KG1 (cell line): Measurements from ENCODE around the gene CDK18.

ENCODE experiments used
- DNase-seq: peaks from one replicate; lab custom pipeline; 2025; lab: John Stamatoyannopoulos, UW

Gene CDK18

DNA sequence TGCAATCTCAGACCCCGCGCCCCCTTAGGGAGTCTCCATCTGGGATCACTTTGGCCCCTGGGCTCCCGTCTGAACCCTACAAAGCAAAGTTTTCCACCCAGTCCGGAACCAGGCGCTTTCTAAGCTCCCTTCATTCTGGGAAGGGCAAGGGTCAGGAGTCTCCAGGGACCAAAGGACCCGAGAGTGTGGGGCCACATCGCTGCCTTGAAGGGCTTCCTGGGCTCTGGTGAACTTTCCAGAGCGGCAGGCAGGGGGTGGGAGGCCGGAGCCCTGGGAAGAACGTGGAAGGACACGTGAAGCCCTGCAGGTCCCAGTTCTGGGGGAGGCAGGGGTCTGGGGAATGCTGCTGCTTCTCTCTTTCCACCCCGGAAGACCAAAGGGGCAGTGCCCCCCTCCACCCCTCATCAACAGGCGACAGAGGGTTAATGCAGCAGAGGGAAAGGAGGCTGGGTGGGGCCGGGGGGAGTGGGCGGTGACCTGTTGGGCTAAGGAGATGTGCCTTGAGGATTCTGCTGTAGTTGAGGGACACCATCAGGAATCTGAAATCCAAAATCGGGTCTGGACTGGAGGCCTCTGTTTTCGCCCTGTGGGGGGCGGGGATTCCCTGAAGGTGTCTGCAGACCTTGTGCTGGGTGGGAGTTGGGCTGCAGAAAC is 734 bp downstream of the CDK18 start:
- DNase-seq = no peak

DNA sequence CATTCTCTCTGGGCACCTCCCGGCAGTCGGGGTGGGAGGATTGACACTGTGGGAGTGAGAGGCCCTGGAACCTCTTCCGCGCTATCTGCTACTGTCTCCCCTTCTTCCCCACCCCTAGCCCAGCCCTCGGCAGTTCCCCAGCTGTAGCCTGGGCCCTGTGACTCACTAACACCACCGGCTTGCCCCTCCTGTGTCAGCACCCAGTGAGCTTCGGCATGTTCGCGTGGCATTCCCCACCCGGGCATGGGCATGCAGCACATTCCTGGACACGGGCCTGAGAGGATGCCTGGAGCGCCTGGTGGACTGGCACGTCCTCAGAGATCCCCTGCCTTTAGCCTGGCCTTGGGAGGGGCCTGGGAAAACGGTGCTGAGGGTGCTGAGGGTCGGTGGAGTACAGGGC is 1.3 kb downstream of the CDK18 start:
- DNase-seq = no peak

DNA sequence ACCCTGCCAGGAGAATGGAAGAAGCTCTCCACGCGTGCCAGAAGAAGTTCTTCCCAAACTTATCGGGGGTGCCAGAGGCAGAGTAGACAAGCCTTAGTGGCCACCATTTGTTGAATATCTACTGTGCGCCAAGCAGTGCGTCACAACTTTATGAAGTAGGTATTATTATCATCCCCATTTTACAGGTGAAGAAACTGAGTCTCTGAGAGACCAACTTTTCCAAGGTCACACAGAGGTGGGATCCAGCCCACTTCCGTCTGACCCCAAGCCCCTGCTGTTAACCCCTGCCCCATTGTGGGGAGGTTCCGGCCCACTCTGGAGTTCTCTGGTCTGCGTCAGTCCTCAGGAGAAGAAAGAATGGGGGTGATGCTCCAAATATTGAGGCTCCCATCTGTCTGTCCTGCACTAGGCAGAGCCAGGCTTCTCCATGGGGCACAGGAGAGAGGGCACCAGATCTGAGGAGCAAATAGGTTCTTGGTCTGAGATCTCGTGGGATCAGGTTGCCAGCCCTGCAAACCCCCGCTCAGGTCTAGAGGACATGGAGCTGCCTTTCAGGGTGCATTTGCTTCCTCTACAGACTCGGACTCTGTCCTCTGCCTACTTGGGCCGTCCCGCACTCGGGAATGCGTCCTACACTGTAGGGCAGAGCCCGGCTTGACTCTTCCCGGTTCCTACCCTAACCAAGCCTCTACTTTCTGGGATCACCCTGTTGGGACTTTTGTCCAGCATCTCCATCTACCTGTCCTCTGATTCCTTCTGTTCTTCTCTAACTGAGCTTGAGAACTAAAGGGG is 2.1 kb downstream of the CDK18 start:
- DNase-seq = no peak

DNA sequence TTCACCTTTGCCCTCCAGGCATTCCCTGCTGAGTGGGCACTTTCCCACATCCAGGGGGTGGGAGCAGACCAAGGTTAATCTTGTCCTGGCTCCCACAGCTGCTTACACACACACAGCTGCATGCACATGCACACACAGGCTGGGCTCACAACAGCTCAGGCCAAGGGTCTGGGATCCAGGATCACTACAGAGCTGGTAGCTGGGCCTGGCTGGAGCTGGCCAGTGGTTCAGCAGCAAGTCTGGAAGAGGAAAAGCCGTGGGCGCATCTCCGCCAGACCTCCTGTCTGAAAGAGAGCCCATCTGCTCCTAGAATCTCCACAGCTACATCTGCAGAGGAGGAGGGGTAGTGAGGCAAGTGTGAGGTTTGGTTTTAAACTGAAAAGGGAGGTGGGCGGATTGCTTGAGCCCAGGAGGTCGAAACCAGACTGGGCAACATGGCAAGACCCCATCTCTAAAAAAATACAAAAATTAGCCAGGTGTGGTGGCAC is 3.8 kb downstream of the CDK18 start:
- DNase-seq = no peak

DNA sequence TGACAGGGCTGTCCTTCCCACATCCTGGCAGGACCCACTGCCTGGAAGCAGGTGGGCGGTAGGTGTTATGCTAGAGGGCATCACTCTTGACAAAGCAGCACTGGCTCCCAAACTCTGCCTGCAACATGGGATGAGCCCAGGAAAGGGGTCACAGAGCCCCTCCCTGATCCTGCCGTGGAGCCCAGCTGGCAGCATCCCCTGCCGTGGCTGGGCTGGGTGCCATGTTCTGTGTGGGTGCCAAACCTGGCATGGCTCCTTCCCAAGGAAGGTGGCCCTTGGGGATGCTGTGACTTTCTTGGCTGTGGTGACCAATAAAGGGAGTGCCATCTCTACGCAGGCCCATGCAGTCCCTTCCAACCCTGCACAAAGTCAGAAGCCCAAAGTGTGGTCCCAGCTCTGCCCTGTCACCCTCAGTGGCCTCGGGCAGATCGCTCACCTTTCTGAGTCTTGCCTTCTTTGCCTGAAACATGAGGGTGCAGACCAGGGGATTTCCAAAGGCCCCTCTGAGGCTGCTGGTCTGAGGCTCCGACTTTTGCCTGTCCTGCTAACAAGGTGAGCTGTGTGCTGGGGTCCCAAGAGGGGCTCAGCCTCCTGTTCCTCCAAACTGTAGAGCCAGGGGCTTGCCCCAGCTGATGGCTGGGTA is 6.0 kb downstream of the CDK18 start:
- no peak for DNase-seq

DNA sequence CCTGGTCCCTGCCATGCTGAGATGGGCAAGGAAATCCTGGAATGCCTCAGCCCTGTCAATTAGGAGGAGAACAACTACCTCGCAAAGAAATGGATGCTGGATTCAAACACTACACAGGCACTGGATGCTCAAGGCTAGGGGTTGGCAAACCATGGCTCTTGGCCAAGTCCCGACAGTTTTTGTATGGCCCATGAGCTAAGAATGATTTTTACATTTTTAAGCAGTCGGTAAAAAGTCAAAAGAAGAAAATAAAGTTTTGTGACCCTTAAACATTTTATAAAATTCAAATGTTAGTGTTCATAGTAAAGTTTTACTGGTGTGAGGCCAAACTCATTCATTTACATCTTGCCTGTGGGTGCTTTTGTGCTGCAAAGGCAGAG is 6.5 kb downstream of the CDK18 start:
- DNase-seq = no peak

DNA sequence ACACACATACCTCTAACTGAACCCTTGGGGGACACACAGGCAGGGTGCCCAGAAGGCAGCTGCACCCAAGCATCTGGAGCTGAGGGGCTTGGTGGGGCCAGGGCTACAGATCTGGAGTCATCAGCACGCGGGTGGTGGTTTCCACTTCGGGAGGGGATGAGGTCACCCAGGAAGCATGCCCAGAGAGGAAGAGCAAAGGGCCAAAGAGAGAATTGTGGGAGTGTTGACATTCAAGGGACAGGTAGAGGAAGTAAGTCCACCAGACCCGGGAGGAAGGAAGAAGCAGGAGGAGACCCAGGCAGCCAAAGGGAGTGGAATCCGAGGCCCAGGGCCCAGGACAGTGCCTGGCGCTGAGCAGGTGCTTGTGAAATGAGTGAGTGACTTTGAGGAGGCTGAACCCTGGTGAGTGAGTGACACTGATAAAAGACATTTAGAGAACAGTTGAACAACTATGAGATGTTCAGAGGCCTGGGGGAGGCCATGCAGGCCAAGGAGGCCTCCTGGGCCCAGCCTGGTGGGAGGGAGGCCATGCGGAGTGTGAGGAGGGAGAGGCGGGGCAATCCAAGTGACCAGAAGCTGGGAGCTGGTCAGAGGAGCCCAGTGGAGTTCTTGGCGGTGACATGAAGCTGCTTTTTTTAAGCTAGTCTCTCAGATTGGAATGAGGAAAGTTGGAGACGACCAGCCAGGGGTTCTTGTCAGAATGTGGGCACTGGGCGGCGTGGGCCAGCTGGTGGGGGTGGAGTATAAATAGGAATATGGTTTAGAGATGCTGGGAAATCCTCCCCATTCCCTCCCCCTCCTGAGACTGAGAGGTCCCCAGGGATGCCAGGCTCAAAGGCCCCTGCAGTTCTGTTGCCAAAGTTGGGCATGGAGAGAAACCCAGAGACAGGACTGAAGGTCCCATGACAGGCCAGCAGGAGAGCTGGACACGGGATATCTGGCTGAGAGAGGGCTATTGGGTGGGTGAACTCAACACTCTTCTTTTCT is 7.9 kb downstream of the CDK18 start:
- DNase-seq = no peak

DNA sequence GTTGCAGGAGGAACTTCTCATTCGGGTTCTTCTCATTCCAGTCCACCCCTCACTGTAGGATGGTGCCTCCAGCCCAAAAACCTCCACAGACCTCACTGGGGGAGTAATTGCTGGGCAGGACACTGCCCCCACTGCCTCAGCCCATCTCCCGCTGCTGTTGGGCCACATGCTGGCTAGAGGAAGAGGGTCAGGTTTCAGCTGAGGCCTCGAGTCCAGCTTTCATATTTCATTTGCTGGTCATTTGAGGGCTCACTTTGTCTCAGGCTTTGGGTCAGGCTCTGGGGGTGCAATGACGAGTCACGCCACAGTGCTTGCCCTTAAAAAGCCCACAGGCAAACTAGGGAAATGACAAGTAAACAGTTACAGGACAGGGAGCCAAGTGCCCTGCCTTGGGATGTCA is 9.3 kb downstream of the CDK18 start:
- DNase-seq = no peak

DNA sequence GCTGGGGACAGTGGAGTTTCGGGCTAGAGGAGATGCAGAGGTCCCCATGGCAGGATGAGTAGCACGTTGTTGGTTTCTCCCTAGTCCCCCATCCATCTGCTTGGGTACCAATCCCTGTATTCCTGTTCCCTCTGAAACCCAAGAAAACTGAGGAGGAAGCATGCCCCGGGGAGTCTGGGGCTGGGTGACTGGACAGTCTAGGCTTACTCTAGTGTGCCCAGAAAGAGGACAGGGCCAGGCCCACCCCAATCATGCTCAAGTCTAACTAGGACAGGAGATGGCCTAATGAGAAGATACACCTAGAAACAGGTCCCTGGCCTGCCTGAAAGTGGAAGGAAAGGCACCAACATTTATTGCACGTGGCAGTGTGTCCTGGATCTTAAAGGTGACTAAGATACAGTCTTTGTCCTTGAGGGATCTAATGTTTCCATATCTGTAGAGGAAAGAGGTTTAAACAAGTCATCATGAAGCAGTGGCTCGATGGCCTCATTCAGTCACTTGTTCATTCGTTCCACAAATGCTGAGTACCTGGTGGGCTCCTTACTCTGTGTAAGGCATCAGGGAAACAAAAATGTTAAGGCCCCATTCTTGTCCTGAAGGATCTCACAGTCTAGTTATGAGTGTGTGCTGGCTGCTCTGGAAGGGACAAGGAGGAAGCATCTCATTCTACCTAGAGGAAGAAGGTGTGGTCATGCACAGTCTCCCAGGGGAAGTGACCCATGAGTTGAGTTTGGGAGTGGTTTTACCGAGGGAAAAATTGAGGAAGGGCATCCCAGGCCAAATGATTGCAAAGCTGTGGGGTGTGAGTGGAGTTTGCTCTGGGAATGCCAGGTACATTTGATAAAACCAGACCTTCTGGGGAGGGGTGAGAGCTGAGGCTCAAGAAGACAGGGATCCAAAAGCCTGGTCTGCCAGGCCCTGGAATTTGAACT is 10.0 kb downstream of the CDK18 start:
- no peak for DNase-seq

DNA sequence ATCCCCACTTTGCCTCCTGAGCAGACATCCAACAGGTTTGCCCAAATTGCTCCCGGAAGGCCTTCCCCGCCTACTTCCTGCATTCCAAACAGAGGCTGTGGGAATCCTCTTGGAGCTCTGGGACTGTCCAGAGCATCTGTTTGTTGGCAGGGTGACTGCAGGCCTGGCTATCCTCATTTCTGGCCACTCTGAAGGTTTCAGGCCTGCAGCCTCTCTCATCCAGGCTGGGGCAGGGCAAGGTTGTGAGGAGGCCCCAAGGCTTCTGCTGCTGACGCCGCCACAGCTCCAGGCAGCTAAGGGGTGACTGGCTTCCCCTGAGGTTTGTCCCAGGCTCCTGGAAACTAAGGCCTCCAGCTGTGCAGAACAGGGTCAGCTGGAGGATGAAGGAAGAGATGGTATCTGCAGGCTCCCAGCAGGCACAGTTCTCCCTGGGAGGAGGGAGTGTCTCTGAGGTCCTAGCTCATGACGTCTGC is 11.3 kb downstream of the CDK18 start:
- DNase-seq = no peak

DNA sequence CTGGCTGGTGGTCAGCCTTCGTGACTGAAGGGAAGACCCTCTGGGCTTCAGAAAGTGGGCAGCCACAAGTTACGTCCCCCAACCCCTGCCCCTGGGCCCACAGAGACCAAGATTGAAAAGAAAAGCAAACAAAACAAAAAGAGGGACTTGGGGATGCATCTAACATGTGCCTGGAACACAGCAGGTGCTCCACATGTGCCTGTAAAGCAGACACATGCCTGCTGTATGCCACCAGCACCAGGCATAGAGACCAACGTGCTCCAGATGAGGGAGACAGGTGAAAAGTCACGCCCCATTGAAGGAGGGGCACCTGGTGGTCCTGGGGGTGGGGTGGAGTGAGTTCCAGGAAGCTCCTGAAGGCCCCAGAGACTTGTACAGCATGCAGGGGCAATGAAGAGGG is 11.9 kb downstream of the CDK18 start:
- no peak for DNase-seq

DNA sequence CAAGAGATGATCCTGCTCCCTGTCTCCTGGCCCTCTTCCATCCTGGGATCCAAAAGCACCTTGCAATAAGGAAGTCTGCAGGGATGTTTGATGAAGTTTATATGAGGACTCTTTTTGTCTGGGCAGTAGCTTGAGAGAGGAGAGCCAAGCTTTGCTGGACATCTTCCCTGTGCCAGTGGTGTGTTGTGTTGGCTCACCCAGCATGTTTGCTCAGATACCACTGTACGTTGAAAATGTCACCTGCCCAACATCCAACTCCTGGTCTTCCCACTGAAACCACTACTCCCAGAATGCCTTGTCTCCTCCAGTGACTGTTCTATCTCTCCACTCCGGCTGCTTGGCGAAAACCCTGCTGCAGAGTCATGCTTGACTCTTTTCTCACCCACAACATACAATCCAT is 12.8 kb downstream of the CDK18 start:
- DNase-seq = no peak

DNA sequence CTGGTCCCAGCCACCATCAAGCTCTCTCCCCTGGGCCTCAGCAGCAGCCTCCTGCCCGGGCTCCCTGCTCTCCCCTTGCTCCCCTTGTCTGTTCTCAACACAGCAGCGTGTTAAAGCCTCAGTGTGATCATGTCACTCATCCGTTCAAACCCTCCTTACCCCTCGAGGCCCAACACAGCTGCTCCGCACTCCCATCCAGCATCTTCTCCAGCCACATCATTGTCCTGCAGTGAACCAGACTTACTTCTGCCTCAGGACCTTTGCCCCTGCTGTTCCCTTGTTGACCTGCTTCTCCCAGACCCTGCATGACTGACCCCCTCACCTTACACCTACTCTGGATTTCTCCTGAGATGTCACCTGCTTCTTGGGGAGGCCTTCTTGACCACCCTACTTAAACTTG is 13.3 kb downstream of the CDK18 start:
- DNase-seq = no peak

DNA sequence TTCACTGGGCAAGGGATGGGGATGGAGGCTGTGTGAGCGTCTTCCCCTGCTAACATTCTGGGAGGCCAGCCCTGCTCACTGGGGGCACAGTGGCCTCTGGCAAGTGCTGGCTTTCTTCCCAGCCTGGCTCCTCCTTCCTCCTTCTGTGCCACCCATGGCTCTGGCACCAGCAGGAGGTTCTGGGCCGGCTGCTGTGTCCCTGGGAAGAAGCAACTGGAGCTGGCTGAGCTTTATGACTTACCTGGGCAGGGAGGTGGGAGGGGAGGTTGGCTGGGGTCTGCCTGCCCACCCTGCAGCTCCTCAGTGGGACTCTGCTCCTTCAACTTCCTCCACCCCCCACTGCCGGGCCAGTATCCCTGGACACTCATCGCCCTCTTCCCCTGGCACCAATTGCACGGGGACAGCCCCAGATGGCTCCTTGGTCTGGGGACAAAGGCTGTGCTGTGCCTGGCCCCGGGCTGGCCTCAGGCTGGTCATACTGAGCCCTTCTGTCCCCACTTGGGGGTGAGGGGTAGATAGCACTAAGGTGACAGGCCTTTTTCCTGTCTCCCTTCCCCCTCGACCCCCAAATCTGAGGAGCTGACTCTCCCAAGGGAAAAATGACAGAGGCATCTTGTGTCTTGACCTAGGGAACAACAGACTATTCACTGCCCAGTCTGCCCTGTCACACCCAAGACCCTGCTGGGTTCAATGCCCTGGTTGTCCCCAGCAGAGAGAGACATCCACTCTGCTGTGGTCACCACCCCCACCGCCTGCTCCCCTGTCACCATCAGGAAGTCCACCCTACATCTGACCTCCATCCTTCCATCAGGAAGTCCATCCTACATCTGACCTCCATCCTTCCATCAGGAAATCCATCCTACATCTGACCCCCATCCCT is 14.4 kb downstream of the CDK18 start:
- no peak for DNase-seq

DNA sequence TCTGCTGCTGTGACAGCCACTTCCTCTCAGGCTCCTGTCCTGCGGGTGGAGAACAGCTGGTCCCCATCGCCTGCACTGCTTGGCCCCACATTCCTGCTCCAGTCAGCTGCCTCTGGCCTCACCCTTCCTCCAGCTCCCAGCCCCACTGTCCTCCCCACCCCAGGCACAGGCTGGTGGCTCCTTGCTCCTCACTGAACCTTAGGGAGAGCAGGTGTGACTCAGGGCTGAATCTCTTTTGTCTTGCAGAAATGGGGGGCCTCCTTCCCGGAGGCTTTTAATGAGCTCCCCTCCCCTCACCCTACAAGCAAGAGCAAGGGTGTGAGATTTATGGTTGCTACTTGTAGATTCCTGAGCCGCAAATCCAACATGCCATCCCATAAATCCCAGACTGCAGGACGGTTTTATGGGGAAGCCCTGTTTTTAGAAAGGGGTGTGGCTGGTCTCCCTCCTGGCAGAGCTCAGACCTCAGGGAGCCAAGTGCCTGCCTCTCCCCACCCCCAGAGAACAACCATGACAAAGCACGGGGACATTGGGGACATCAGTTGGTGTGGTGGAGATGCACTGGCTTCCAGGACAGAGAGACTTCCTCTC is 15.2 kb downstream of the CDK18 start:
- no peak for DNase-seq

DNA sequence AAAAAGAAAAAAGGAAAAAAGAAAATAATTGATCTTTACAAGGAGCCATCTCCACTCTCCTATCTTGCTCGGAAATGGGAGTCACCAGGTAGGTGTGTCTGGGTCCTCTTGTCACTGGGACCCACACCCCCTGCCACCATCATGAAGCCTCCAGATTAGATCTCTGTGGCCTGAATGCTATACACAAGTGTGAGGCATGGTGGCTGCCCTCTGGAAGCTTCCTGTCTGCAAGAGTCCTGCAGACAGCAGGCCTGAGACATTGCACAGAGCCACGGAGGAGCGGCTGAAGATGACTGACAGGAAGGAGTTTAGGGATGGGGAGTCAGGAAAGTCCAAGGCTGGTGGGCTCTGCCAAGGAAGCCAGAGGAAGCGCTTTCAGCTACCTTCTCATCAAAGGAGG is 16.2 kb downstream of the CDK18 start:
- DNase-seq = no peak

DNA sequence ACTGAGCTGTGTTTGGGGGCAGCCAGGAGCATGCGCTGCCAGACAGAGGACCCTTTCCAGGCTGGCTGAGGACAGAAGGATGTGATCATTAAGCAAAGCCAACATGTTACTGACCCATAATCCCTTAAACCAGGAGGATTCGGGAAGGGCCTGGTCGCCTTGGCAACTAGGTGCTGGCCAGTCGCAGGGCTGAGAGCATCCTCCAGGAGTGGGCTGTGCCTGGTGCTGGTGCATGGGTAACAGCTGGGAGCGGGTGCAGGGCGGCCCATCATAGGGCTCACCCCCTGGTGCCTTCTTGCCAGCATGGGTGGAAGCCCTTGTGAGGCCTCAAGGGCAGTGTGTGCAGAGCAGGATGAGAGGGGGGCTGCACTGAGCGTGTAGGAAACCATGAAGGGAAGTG is 17.2 kb downstream of the CDK18 start:
- no peak for DNase-seq

DNA sequence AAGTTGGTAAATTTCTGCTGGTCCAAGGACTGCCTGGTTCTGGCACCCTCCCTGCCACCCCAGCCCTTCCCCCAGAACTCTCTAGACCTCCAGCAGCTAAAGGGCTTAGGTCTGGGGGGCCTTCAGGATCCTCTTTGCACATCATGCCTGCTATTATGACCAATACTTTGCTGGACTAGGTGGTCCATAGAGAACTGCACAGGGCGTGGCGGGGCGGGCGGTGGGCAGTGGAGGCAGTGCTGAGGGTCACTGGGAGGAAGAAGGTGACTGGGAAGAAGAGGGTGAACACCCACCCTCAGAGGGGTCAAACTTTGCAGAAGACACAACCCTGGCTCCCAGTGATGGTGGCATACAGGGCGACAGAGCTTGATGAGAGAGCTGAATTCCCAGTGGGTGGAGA is 18.2 kb downstream of the CDK18 start:
- no peak for DNase-seq

DNA sequence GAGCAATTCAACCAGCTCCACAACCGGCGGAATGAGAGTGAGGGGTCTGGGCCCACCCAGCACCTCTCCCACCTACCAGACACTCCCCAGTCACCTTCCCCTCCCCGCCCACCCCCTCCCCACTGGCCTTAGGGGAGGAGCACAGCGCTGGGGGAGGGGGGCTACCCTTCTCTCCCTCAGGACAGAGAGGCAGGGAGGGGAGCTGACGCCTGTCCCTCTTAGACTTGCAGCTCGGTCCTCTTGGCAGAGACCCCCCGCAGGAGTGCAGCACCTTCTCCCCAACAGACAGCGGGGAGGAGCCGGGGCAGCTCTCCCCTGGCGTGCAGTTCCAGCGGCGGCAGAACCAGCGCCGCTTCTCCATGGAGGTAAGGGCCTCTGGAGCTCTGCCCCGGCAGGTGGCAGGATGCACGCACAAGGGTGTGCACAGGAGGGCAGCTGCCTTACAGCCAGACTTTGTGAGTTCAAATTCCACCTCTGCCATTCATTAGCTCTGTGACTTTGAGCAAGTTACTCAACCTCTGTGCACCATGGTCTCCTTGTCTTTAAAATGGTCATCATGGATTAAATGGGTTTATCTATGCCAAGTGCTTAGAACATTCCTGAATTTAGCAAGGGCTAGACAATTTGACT is 18.9 kb downstream of the CDK18 start:
- no peak for DNase-seq
